C4-2B (cell line): ENCODE measurements around the gene EMP2.

Experiments
- ZFX ChIP-seq: fragments of 450-650 bp; IDR thresholded peaks from 2 replicates; pipeline ENCODE4 v1.6.1; 2017
- TF ChIP-seq, protein P1 (sequence below): fragments of 450-650 bp; conservative IDR thresholded peaks from 2 replicates; pipeline ENCODE4 v1.5.1; 2017; ENCODE audit warnings: mild to moderate bottlenecking

DNA sequence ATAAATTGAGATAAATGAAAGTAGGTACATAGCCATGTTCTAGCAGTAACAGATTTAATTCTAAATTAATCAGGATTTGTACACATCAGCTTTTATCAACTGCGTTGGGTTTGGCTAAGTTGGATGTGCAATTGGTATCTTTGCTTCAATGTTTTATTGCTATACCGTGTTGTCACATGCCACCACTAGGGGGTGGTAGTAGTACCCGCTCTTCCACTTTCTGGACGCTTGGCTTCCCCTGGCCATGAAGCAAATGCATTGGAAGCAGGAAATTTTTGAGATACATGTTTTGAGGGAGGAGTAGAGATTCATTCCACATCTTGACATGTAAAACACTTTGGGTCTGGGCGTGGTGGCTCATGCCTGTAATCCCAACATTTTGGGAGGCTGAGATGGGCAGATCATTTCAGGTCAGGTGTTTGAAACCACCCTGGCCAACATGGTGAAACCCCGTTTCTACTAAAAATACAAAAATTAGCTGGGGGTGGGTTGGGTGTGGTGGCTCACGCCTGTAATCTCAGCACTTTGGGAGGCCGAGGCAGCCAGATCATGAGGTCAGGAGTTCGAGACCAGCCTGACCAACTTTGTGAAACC is 58.6 kb downstream of the EMP2 start:
- TF ChIP-seq, protein P1, sequence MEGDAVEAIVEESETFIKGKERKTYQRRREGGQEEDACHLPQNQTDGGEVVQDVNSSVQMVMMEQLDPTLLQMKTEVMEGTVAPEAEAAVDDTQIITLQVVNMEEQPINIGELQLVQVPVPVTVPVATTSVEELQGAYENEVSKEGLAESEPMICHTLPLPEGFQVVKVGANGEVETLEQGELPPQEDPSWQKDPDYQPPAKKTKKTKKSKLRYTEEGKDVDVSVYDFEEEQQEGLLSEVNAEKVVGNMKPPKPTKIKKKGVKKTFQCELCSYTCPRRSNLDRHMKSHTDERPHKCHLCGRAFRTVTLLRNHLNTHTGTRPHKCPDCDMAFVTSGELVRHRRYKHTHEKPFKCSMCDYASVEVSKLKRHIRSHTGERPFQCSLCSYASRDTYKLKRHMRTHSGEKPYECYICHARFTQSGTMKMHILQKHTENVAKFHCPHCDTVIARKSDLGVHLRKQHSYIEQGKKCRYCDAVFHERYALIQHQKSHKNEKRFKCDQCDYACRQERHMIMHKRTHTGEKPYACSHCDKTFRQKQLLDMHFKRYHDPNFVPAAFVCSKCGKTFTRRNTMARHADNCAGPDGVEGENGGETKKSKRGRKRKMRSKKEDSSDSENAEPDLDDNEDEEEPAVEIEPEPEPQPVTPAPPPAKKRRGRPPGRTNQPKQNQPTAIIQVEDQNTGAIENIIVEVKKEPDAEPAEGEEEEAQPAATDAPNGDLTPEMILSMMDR, result peak; percentile 82
- TF ChIP-seq ZFX, result no peak
